Stimulated activated CD8-positive, alpha-beta memory T cell treated with anti-CD3 and anti-CD28 coated beads, Interleukin-15, amount 100 ng/mL, for 1 hour (primary cell): ENCODE data around the gene MKLN1.
"Not testable (repeated sequence)": the region's sequence is repeated elsewhere in the genome, so short reads cannot be mapped to it uniquely, and the experiment has no call there.

ENCODE experiments used
- DNase-seq: peaks from one replicate; pipeline ENCODE4 v3.0.0-alpha.2; 2020; ENCODE audit warnings: low read depth

Gene MKLN1

GRCh38 chr7:131462715-131463114, 135.0 kb downstream of the MKLN1 start:
- DNase-seq: not testable (repeated sequence)

DNA sequence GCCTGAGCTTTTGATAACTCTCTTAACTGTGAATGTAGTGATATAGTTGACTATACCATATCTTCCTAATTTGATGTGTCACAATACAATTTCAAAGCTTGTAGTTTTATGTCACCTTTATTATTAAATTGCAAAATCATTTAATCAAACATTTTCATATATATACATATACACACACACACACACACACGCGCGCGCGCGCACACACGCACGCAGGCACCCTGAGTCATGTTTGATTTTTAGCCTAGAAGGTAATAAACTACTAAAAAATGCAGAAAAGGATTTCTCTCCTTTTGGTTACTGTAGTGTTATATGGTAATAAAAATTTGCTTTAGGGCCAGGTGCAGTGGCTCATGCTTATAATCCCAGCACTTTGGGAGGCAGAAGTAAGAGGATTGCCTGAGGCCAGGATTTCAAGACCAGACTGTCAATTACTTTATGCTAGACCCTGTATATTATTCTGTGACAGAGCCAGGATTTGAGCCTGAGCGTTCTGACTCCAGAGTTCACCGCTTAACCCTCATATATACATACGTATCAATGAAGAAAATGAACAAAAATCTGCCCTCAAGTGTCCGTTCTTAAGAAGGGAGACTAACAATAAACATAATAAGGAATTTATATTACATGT, 139.2 kb downstream of the MKLN1 start:
- DNase-seq: no peak

DNA sequence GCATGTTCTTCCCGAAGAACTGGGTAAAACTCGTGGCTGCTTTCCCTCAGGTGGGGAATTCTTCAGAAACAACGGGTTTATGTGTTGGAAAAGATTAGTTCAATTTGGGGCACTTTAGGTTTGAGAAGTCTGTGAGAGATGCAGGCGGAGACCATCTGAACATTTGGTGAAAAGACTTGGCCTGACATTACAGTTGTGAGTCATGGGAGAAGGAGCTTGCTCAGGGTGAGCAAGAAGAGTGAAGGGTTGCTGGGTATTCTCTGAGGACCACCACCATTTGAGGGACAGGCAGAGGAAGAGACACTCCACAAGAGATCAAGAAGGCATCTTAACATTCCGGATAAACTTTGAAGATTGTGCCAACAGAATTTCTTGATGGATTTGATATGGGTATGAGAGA, 140.1 kb downstream of the MKLN1 start:
- DNase-seq: no peak

DNA sequence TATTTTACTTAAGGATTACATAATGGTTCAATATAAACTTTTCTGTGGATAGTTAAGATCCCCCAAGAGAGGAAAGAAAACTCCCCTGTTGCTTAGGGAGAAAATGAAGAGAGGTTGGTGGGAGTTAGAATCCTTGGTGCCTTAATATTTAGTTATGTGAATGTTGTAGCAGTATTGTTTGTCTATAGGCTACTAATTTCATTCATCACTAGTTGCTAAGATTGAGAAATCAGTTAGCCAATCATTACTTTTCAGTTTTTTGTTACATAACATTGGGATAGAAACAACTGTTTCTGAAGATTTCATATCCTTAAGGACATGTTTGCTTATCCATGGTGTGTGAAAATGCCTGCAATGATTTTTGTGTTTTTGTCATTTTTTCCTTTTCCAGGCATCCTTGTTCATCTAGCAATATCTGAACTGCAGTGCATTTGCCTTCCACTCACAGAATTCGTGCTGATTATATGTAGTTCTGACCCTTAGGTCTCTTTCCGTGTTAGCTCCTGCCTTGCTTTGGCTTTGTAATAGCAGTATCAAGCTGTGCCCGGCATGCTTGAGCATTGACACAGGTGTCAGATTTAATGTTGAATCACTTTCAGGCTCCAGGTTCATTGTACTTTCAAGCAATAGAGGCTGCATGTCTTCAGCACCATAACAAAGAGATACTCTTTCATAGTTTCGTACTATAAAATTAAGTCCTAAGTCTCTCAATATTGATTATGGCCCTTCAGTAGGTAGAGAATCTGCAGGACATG, 143.8 kb downstream of the MKLN1 start:
- no peak for DNase-seq

DNA sequence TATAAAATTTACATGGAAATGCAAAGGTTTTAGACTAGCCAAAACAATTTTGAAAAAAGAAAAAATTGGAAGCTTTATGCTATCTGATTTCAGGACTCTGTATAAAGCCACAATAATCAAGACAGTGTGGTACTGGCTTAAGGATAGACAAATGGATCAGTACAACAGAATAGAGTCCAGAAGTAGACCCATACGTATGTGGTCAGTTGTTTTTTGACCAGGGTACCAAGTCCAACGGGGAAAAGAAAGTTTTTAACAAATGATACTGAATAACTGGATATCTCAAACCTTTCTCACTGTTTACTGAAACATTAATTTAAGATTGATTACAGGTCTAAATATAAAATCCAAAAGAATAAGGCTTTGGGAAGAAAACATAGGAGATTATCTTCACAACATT, 149.1 kb downstream of the MKLN1 start:
- no peak for DNase-seq

- no peak for DNase-seq
Measured at GRCh38 chr7:131480384-131481315, 153.0 kb downstream of the MKLN1 start.

DNA sequence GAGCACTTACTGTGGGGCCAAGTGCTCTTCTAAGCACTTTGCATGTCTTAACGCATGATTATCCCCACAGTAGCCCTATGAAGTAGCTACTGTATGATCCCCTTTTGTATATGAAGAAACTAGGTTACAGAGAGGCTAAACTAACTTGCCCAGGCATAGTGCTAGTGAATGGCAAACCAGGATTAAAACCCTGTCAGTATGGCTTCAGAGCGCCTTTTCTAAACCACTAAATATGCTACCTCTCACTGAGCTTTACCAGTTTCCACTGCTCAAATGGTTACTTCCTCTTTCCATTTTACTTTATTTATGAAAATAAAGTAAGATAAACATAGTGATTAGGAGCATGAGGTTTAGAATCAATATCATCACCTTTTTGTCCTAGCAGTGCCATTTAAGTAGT, 155.1 kb downstream of the MKLN1 start:
- no peak for DNase-seq

DNA sequence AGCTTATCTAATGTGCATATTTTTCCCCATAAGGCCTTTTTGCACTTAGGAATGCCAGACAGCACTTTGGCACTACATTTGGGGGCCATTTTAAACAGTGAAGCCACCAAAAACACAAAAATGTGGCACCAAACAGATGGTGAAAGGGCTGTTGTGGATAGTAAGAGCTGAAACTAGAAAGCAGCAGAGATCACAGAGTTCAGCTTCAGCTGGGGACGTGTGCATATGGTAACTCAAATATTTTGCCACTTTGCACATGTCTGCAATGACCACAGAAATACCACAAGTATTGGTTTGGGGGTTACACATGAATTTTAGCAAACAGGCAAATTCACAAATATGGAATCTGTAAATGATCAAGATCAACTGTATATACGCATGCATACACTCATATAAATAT, 155.9 kb downstream of the MKLN1 start:
- no peak for DNase-seq

DNA sequence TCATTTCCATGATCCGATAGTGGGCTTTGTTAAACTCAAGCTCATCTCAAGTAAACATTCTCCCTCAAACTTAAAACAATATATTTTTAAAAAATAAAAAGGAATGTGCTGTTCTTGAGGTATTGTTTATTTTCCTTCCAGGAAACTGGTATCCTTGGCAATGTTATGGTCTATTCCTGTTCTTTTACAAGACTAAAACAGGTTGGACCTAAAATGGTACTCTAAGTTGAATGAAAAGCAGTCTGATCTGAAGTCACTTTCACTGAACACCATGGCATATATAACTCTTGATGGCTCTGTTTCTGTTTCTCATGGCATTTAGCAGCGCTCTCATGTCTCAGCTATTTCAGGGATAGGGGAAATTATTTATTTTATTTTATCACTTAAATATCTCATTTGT, 158.7 kb downstream of the MKLN1 start:
- no peak for DNase-seq

DNA sequence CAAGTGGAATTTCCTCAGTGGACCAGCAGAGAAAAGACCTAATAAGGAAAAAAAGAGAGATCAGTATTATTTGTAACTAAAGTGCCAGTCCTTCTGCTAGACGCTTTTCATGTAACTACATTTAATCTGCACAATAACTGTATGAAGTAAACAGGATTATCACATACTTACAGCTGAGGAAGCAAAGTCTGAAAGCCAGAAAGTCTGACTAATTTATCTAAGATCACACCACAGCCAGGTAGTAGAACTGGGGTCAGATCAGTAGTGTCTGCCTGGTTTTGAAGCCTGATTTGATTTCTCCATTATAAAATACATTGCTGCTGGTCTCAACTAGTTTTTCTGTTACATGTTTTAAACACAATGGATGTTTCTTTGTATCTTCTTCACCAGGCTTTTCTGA, 159.5 kb downstream of the MKLN1 start:
- DNase-seq: no peak

DNA sequence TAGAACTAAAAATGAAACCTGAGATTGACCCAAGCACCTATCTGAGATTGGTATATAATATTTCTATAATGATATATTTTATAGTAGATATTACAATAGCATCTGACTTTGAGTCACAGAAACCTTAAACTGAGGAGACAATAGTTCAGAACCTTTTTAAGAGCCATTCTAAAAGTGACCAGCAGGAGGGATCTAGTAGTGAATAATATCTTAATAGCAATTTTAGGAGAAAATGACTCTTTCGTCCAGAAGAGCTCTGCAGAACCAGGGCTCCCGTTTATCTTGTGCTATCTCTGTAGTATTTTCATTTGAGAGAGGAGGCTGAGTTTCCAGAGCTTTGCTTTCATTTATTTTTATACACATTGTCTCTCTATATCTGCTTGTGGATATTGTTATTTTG, 160.7 kb downstream of the MKLN1 start:
- no peak for DNase-seq

GRCh38 chr7:131489196-131489595, 161.5 kb downstream of the MKLN1 start:
- DNase-seq: no peak

DNA sequence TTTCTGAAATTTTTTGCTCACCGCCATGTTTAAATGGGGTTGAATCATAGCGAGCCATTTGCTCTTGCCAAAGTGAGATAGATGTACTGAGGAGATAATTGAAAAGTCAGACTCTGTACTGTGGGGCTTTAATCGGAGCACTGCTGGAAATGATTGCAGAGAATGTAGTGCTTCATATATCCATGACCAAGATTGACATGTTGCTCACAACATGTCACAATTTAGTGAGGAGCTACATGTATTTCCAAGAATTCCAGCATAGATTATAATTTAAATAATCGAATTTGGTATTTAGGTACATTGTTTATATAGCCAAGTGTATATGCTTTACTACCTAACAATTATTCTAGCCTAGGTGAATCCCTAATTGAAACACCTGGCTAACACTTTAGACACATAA, 162.2 kb downstream of the MKLN1 start:
- DNase-seq: no peak

DNA sequence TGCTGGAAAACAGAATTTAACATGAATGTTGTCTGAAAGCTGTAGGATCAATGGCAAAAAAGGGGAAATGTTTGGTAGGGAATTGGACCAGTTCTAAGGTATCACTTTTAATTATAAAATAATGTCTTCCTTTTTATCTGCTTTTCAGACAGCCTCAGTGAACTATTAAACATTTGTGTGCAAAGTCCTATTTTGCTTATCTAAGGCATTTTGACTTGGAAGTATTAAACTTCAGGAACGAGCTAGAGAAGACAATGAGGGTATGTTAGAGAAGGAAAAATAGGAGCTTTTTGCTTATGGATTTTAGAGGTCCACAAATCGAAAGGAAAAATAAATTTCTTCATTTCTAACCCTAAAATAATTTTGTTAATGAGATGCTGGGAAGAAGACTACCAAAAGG, 165.4 kb downstream of the MKLN1 start:
- DNase-seq: no peak

- no peak for DNase-seq
Measured at GRCh38 chr7:131493581-131493980, 165.9 kb downstream of the MKLN1 start.

DNA sequence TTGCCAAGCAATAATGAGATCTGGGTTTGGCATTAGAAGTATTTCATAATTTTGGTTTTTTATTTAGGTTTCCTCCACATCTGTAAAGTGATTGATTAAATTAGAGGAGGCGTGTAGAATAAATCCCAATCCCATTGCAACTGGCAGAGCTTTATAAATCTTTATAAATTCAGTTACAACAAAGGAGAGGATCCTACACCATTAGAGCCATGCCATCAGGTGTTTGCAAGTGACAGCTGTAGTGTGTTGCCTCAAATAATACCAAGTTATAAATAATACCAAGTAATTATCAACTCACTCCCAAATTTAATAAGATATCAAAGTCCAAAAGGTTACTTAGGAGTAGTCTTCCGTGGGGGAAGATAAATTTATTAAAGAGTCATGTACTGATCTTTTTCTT, 166.5 kb downstream of the MKLN1 start:
- DNase-seq: no peak

DNA sequence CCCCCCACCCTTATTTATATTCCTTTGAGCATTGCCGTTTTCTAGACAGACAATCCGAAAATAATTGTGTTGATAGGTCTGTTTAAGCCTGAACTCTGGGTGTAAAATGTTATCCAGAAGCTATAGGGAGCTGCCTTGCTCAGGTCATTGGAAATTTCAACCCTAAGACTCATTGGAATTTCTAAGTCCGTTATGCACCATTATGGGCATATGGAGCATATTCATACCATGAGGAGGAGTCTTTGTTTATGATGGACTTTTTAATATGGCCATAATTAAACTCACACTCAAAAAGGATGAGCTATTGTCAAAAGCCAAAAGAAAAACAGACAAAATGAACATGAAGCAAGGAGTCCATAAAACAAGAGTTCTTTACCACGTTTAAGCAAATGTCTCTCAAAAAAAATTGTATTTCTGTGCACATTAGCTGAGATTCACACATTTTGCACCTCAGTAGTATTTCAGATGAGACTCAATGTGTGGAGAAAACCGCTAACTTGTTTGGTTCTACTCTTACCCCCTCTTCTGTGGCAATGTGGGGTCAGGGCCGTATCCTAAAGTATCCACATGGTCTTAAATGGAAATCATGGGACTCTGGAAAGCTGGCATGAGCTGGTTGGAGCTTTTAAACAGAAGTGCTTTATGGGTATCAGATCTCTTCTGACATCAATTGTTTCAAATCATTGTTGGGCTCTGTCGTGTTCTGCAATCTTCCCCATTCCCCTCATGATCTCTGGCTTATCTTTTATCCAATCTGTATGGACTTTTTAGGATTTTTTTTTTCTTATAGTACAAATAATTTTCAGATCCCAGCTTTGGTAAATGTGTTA, 168.2 kb downstream of the MKLN1 start:
- DNase-seq: no peak

GRCh38 chr7:131497454-131497853, 169.8 kb downstream of the MKLN1 start:
- DNase-seq: no peak

- DNase-seq: no peak
Measured at GRCh38 chr7:131498237-131498885, 170.7 kb downstream of the MKLN1 start.

DNA sequence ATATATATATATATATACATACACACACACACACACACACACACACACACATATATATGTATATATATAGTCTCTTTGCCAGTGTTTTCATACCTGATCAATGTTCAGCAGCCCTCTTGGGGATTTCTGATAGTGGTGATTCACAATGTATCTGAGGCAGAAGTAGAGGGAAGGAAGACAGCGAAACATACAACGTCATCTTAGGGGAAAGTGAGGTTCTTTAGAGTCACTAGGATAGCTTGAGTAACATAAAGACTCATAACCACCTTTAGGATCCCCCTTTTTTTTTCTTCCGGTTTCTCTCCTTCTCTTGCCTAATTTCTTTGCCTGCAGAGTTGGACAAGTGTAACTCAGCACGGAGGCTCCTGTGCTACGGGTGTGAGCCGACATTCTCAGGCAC, 172.1 kb downstream of the MKLN1 start:
- DNase-seq: no peak

DNA sequence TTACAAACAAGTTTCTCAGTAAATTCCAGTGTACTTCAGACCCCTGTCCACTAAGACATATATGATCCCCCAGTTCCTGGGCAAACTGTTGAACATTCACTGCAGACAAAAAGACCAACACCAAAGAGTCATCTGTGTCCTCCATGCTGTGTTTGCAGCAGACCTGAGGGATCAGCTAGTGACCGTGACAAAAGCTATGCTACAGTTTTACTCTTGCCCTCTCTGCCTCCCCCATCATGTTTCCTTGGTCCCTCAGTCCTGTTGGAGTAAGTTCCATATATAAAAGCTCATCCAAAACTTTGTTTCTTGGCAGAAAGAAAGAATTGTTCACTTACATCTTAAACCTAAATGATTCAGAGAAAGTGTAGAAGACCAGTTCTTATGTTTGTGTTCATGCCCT, 172.7 kb downstream of the MKLN1 start:
- no peak for DNase-seq
